GM12878 (cell line): ENCODE data around the gene SMOC2. TPM values are rescaled to one million over a fixed set of nuclear protein-coding genes. Genes with fewer than 3 reads are reported as not detected.

ENCODE experiments used
- ATAC-seq: fragments of 200-7000 bp; cut with Tn5 transposase; 3 replicates; pipeline ENCODE4 v1.9.1; 2020; ENCODE audit warnings: mild to moderate bottlenecking, moderate library complexity
- BruUV-seq: library from RNA; stranded (reverse); fragments of 400-500 nt; replicated peaks from 2 replicates; lab custom pipeline; 2021; lab: Mats Ljungman, UMichigan
- CTCF ChIA-PET: fragments of 300-600 bp; sonication (Branson Sonifier 250); formaldehyde crosslinking; extraction: SDS; loops from one replicate; lab custom pipeline; 2021; ENCODE audit warnings: inconsistent platforms; lab: Yijun Ruan, JAX
- POLR2A ChIA-PET: fragments of 350-600 bp; formaldehyde crosslinking; extraction: SDS; loops from one replicate; lab custom pipeline; 2021; ENCODE audit warnings: inconsistent platforms; lab: Charles Lee
- RAD21 ChIA-PET: fragments of 300-600 bp; sonication (Branson Sonifier 250); formaldehyde crosslinking; loops from one replicate; lab custom pipeline; 2023; ENCODE audit warnings: antibody characterized with exemption; ENCODE audit not compliant: unreplicated experiment; lab: Charles Lee
- SMC1A ChIA-PET: fragments of 300-600 bp; sonication (Branson Sonifier 250); formaldehyde crosslinking; loops from one replicate; lab custom pipeline; 2023; ENCODE audit not compliant: unreplicated experiment, uncharacterized antibody; lab: Charles Lee
- DNase-seq: peaks from one replicate; pipeline ENCODE4 v3.0.0-alpha.2; 2011; ENCODE audit warnings: low read depth, low spot score
- FAIRE-seq: peaks from 3 replicates; lab custom pipeline; 2011; peaks lifted over from hg19 to GRCh38; lab: Jason Lieb, UNC
- H2AFZ ChIP-seq: 2 replicates; pipeline ENCODE4 v1.6.0; 2011; ENCODE audit warnings: low read depth, low read length, control low read depth; ENCODE audit not compliant: control insufficient read depth
- H3K27ac ChIP-seq: 2 replicates; pipeline ENCODE4 v1.5.1; 2011; ENCODE audit warnings: control low read depth; ENCODE audit not compliant: control insufficient read depth, insufficient read depth
- H3K27me3 ChIP-seq, 2 experiments: replicated peaks in 1 of 2; 2 replicates each; pipeline versions ENCODE4 v1.6.0 to v1.6.1; 2011; ENCODE audit warnings: low read length in 1 of 2; ENCODE audit not compliant: control insufficient read depth in 2 of 2, insufficient read depth in 2 of 2
- H3K36me3 ChIP-seq, 2 experiments: 2 replicates each; pipeline ENCODE4 v1.5.1; 2011; ENCODE audit warnings: low read length in 1 of 2; ENCODE audit not compliant: control insufficient read depth in 2 of 2, insufficient read depth in 2 of 2
- H3K4me1 ChIP-seq: 2 replicates; pipeline ENCODE4 v1.6.1; 2011; ENCODE audit warnings: mild to moderate bottlenecking, low read length, moderate library complexity, mixed read lengths; ENCODE audit not compliant: control insufficient read depth, insufficient read depth
- H3K4me2 ChIP-seq: 2 replicates; pipeline ENCODE4 v1.6.0; 2011; ENCODE audit warnings: control low read depth; ENCODE audit not compliant: control insufficient read depth, insufficient read depth
- H3K4me3 ChIP-seq: fragments of 200-600 bp; sonication (generic); 2 replicates; pipeline ENCODE4 v1.5.1; 2016
- H3K79me2 ChIP-seq: 2 replicates; pipeline ENCODE4 v1.6.0; 2011; ENCODE audit warnings: low read length; ENCODE audit not compliant: control insufficient read depth, insufficient read depth
- H3K9ac ChIP-seq: 2 replicates; pipeline ENCODE4 v1.8.0; 2011; ENCODE audit warnings: low read length, control low read depth, mixed read lengths; ENCODE audit not compliant: control insufficient read depth, insufficient read depth
- H3K9me3 ChIP-seq: replicated peaks from 3 replicates; pipeline ENCODE4 v1.5.1; 2011; ENCODE audit warnings: mild to moderate bottlenecking, low read length; ENCODE audit not compliant: control insufficient read depth, insufficient read depth
- H4K20me1 ChIP-seq: 2 replicates; pipeline ENCODE4 v1.6.0; 2011; ENCODE audit not compliant: control insufficient read depth, insufficient read depth
- ASH2L ChIP-seq: fragments of 300-600, 200-600 bp; sonication (generic); IDR thresholded peaks from 2 replicates; pipeline ENCODE4 v1.6.1; 2017; ENCODE audit warnings: low read depth, mild to moderate bottlenecking, borderline replicate concordance
- BCL11A ChIP-seq: IDR thresholded peaks from 2 replicates; pipeline ENCODE4 v1.6.1; 2011; ENCODE audit warnings: low read depth, low read length
- BHLHE40 ChIP-seq, 2 experiments: fragments of 450-650 bp in 1 of 2; IDR thresholded peaks; 2 replicates each; pipeline ENCODE4 v1.6.1; 2011 to 2017; ENCODE audit warnings: low read depth in 2 of 2, borderline replicate concordance in 1 of 2, improper control_type of control experiment in 1 of 2, low read length in 1 of 2, mild to moderate bottlenecking in 1 of 2
- EZH2 ChIP-seq: IDR thresholded peaks from 2 replicates; pipeline ENCODE4 v1.6.1; 2012; ENCODE audit warnings: low read depth, mild to moderate bottlenecking, control low read depth, inconsistent platforms, low read length, borderline replicate concordance; ENCODE audit not compliant: control insufficient read depth
- HSF1 ChIP-seq: fragments of 150-350 bp; IDR thresholded peaks from 2 replicates; pipeline ENCODE4 v1.6.1; 2014; ENCODE audit warnings: mild to moderate bottlenecking, low read depth, low read length
- IRF3 ChIP-seq: fragments of 450-650 bp; IDR thresholded peaks from 2 replicates; pipeline ENCODE4 v1.6.1; 2014; ENCODE audit warnings: mild to moderate bottlenecking
- NBN ChIP-seq: fragments of 450-650 bp; IDR thresholded peaks from 2 replicates; pipeline ENCODE4 v1.6.1; 2016
- PRDM15 ChIP-seq: fragments of 450-650 bp; formaldehyde crosslinking; IDR thresholded peaks from 2 replicates; pipeline ENCODE4 v1.4.0; 2020; ENCODE audit warnings: mild to moderate bottlenecking, moderate library complexity
- SMC3 ChIP-seq: IDR thresholded peaks from 2 replicates; pipeline ENCODE4 v1.6.1; 2011; ENCODE audit warnings: low read length, improper control_type of control experiment, borderline replicate concordance
- TCF7 ChIP-seq: IDR thresholded peaks from 2 replicates; pipeline ENCODE4 v1.6.1; 2014; ENCODE audit warnings: antibody characterized with exemption, borderline replicate concordance
- WGBS: methylation state at CpG from one replicate; pipeline ENCODE4 v1.1.6; 2016; ENCODE audit warnings: low lambda C conversion rate; ENCODE audit not compliant: insufficient replicate concordance, insufficient coverage; ENCODE audit errors: missing lambda C conversion rate; 5-methylcytosine and 5-hydroxymethylcytosine counted together
- in situ Hi-C: fragments of 300-500 bp; cut with MboI; formaldehyde crosslinking; loops from 9 replicates; pipeline ENCODE4 v1.14.3; 2018; ENCODE audit warnings: mixed read lengths
- intact Hi-C: fragments of 100-400 bp; cut with micrococcal nuclease; formaldehyde crosslinking; loops from one replicate; pipeline ENCODE4 v1.14.2; 2022; ENCODE audit not compliant: unreplicated experiment
- polyA plus RNA-seq, 11 experiments: library from polyadenylated mRNA; depleted of rRNA in 4 of 11; unstranded in 6 of 11; stranded (reverse) in 5 of 11; fragments of >200 nt; fragmentation: Nextera tagmentation in 4 of 11; fragmentation: Illumina TruSeq in 1 of 11; extraction: Ambion mirVana in 4 of 11; extraction: Trizol in 1 of 11; gene quantifications; 1 replicate in 1 of 11; 2 replicates in 10 of 11; pipeline versions ENCODE4 v1.2.1 to v1.2.3, GENCODE V29; 2011 to 2016; ENCODE audit warnings: inconsistent platforms in 2 of 11, missing spikeins in 2 of 11, low read depth in 1 of 11
- total RNA-seq, 4 experiments: library from RNA; depleted of rRNA in 3 of 4; stranded (reverse); fragments of >200 nt in 3 of 4; fragmentation: Illumina TruSeq in 1 of 4; extraction: Trizol in 1 of 4; gene quantifications; 2 replicates each; pipeline versions ENCODE4 v1.2.1 to v1.2.3, GENCODE V29; 2013 to 2021

The SMOC2 gene
- total and polyA plus RNA-seq, 10 of the 15 experiments (the other 5 are each of a cell fraction or from before 2014, with no cell fraction given) = 0.10 to 0.12 TPM; not detected in 8

GRCh38 chr6:168513766-168514165, 72.8 kb downstream of the SMOC2 start (continued):
- TF ChIP-seq BHLHE40 (IDR thresholded peaks at IDR 0.05; ENCODE audit: borderline replicate concordance in 1 of 2, low read depth in 2 of 2, low read length in 1 of 2) (no peak), EZH2 (no peak), SMC3 (no peak)

GRCh38 chr6:168514216-168514615, 73.2 kb downstream of the SMOC2 start:
- DNase-seq = no peak
- in situ Hi-C loops (no loop called here), intact Hi-C loops (no loop called here)
- H3K27ac ChIP-seq = no peak overlapping the region
- H3K9ac ChIP-seq = no peak overlapping the region
- ChIA-PET RAD21 (no interaction called here), POLR2A (no interaction called here), CTCF (no interaction called here), SMC1A (no interaction called here)
- no peak overlapping the region for H3K4me3 ChIP-seq
- H3K36me3 ChIP-seq = no peaks in the 10 kb centered on the region
- no peak for TF ChIP-seq HSF1
- no peak for TF ChIP-seq NBN
- no peak for TF ChIP-seq ASH2L
- TF ChIP-seq IRF3 = no peak
- TF ChIP-seq BCL11A = no peak
- no peak for TF ChIP-seq PRDM15 (CRISPR knock-in tag)
- TF ChIP-seq TCF7 = no peak
- WGBS = 45% methylated on average over 10 of the region's 10 CpGs
- no peaks in the 10 kb centered on the region for H3K79me2 ChIP-seq
- FAIRE-seq = no peak
- H4K20me1 ChIP-seq = no peaks in the 10 kb centered on the region
- no TSS peak for BruUV-seq
- no peak overlapping the region for H3K4me2 ChIP-seq
- no peak for ATAC-seq
- H3K27me3 ChIP-seq = no peaks in the 10 kb centered on the region
- no peaks in the 10 kb centered on the region for H3K4me1 ChIP-seq
- H3K9me3 ChIP-seq = no peaks in the 10 kb centered on the region; the same call in 2 of the 3 replicates
- no peak overlapping the region for H2AFZ ChIP-seq
